ENCODE data around the gene SYNE1.
"Not testable (repeated sequence)": the region's sequence is repeated elsewhere in the genome, so short reads cannot be mapped to it uniquely, and the experiment has no call there.

SYNE1 gene

GRCh38 chr6:152630832-152631231, 6.3 kb downstream of the SYNE1 start:
- no peak overlapping the region for H3K4me3 ChIP-seq (ENCODE audit: low read depth, low read length)
- TF ChIP-seq CTCF (IDR thresholded peaks at IDR 0.05; ENCODE audit: borderline replicate concordance, insufficient read depth, low read depth, low read length) = no peak

DNA sequence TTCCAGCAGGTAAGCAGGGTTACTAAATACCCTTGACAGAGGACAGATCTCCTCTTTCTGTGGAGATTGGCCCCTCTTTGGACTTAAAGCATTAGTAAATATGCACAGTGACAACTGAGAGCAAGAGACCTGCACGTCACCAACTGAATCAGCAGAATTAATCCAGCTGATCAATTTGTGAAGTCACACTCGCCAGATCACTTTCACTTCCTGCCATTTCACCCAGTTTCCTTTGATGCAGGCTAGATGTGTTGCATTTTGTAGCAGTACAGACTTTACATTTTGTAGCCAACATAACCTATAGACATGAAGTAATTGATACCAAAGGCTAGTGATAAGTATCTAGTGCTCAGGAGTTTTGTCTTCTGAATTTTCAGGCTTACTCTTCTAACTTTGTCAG, 11.9 kb downstream of the SYNE1 start:
- H3K4me3 ChIP-seq (ENCODE audit: low read depth, low read length) = no peak overlapping the region
- TF ChIP-seq CTCF (IDR thresholded peaks at IDR 0.05; ENCODE audit: borderline replicate concordance, insufficient read depth, low read depth, low read length) = no peak

- H3K4me3 ChIP-seq (ENCODE audit: low read depth, low read length) = not testable (repeated sequence)
These were observed 22.4 kb downstream of the SYNE1 start for GRCh38 chr6:152614776-152615175.

DNA sequence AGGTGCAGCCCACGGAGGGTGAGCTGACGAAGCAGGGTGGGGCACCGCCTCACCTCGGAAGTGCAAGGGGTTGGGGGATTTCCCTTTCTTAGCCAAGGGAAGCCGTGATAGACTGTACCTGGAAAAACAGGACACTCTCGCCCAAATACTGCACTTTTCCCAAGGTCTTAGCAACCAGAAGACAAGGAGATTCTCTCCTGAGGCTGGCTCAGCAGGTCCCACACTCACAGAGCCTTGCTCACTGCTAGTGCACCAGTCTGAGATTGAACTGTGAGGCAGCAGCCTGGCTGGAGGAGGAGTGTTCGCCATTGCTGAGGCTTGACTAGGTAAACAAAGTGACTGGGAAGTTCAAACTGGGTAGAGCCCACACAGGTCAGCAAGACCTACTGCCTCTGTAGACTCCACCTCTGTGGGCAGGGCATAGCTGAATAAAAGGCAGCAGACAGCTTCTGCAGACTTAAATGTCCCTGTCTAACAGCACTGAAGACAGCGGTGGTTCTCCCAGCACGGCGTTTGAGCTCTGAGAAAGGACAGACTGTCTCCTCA, 28.0 kb downstream of the SYNE1 start:
- H3K4me3 ChIP-seq (ENCODE audit: low read depth, low read length) = no peak overlapping the region
- no peak for TF ChIP-seq CTCF (IDR thresholded peaks at IDR 0.05; ENCODE audit: borderline replicate concordance, insufficient read depth, low read depth, low read length)

GRCh38 chr6:152605941-152606340, 31.2 kb downstream of the SYNE1 start:
- no peak for TF ChIP-seq CTCF (IDR thresholded peaks at IDR 0.05; ENCODE audit: borderline replicate concordance, insufficient read depth, low read depth, low read length)
- no peak overlapping the region for H3K4me3 ChIP-seq (ENCODE audit: low read depth, low read length)

DNA sequence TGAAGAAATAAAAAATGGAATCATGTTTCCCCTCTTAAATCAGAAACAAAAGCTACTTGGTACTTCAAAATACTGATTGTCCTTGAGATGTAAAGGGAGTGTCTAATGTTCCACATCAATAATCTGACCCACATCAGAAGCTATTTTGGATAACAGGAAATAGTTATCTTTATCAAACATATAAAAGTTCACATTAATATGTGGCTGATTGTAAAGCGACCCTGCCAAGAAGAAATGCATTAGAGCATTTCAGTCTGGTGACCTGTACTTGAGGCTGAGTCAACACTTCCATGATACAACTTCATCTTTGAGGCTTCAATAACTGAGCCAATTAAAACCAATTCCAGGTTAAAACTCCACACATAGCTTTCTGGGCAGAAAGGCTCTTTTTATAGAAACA, 31.8 kb downstream of the SYNE1 start:
- H3K4me3 ChIP-seq (ENCODE audit: low read depth, low read length) = no peak overlapping the region
- no peak for TF ChIP-seq CTCF (IDR thresholded peaks at IDR 0.05; ENCODE audit: borderline replicate concordance, insufficient read depth, low read depth, low read length)

DNA sequence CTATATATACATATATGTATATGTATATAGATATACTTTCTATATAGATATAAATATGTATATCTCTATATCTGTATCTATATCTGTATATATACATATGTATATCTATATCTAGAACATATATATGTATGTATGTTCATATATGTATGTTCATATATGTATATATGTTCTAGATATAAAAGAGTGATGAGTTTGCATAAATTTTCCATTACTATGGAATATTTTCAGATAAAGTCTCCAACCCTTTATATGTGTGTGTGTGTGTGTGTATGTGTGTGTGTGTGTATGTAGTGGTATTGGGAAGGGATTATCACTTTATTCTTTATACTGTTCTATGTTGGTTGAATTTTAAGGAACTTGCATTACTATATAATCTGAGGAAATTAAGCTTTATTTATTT, 33.3 kb downstream of the SYNE1 start:
- H3K4me3 ChIP-seq (ENCODE audit: low read depth, low read length) = no peak overlapping the region
- no peak for TF ChIP-seq CTCF (IDR thresholded peaks at IDR 0.05; ENCODE audit: borderline replicate concordance, insufficient read depth, low read depth, low read length)

DNA sequence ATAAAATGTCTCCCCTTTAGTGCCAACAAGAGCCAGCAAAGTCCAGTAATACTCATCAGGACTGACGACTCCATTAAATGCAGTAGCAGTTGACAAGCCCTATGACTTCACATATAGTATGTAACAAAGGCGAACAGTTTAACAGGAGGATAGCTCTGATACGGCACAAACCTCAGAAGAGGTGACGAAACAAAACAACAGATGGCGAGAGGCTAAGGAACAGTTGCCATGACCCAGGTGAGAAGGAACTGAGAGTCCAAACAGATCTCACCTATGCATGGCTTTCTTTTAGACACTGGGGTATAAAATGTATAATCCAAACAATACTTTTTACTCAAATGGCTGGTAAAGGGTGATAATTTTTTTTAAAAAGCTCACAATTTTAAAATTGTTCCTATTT, 37.1 kb downstream of the SYNE1 start:
- H3K4me3 ChIP-seq (ENCODE audit: low read depth, low read length) = no peak overlapping the region
- no peak for TF ChIP-seq CTCF (IDR thresholded peaks at IDR 0.05; ENCODE audit: borderline replicate concordance, insufficient read depth, low read depth, low read length)
